MG63 (cell line): ENCODE data around the gene LTC4S. TPM values are rescaled to one million over a fixed set of nuclear protein-coding genes. Genes with fewer than 3 reads are reported as not detected.
"Not testable (repeated sequence)": the region's sequence is repeated elsewhere in the genome, so short reads cannot be mapped to it uniquely, and the experiment has no call there.

ENCODE experiments used
- DNase-seq: peaks from one replicate; pipeline ENCODE4 v3.0.0-alpha.2; 2020
- H3K27me3 ChIP-seq: fragments of 250-450 bp; sonication (Bioruptor Pico); 2 replicates; pipeline ENCODE4 v1.5.1; 2020; ENCODE audit warnings: mild to moderate bottlenecking, moderate library complexity
- H3K36me3 ChIP-seq: fragments of 250-450 bp; sonication (Bioruptor Pico); 2 replicates; pipeline ENCODE4 v1.5.1; 2020; ENCODE audit warnings: mild to moderate bottlenecking, moderate library complexity
- H3K4me3 ChIP-seq: fragments of 250-450 bp; sonication (Bioruptor Pico); 2 replicates; pipeline ENCODE4 v1.5.1; 2020; ENCODE audit warnings: mild to moderate bottlenecking, moderate library complexity
- H3K9me3 ChIP-seq: fragments of 250-450 bp; sonication (Bioruptor Pico); 2 replicates; pipeline ENCODE4 v1.5.1; 2020; ENCODE audit warnings: mild to moderate bottlenecking, moderate library complexity
- total RNA-seq: library from RNA; depleted of rRNA; stranded (reverse); fragments of >200 nt; shearing (Covaris generic); gene quantifications from 2 replicates; pipeline ENCODE4 v1.2.3, GENCODE V29; 2014; ENCODE audit warnings: low replicate concordance; rRNA removed

The LTC4S gene
- 1.7 TPM in 1 of 2 replicates, not detected in the other for total RNA-seq

GRCh38 chr5:179793468-179794139, at the start of gene LTC4S:
Gene LTC4S (plus strand): TSS chr5:179793986. CDS start chr5:179794081, 95 bp downstream.
- peaks cover 23% of the 10 kb centered on the region for H3K36me3 ChIP-seq
- H3K4me3 ChIP-seq: no peak within 1 kb of the TSS
- no peaks in the 10 kb centered on the region for H3K9me3 ChIP-seq
- H3K27me3 ChIP-seq: no peaks in the 10 kb centered on the region
- DNase-seq: peak; percentile 86

- not testable (repeated sequence) for H3K4me3 ChIP-seq, H3K9me3 ChIP-seq, H3K27me3 ChIP-seq, DNase-seq
- H3K36me3 ChIP-seq: peaks cover 27% of the 10 kb centered on the region
These were observed 49.7 kb upstream of the LTC4S start for GRCh38 chr5:179744106-179744505.

GRCh38 chr5:179746872-179747271, 46.9 kb upstream of the LTC4S start:
- Histone ChIP-seq H3K27me3 (no peaks in the 10 kb centered on the region), H3K4me3 (no peak overlapping the region), H3K36me3 (peaks cover 18% of the 10 kb centered on the region), H3K9me3 (no peaks in the 10 kb centered on the region)
- DNase-seq: no peak

GRCh38 chr5:179747811-179748210, 46.0 kb upstream of the LTC4S start:
- no peaks in the 10 kb centered on the region for H3K27me3 ChIP-seq
- H3K9me3 ChIP-seq: no peaks in the 10 kb centered on the region
- DNase-seq: no peak
- H3K36me3 ChIP-seq: peaks cover 18% of the 10 kb centered on the region
- no peak overlapping the region for H3K4me3 ChIP-seq

- no peaks in the 10 kb centered on the region for H3K27me3 ChIP-seq
- no peak overlapping the region for H3K4me3 ChIP-seq
- peaks cover 20% of the 10 kb centered on the region for H3K36me3 ChIP-seq
- no peak for DNase-seq
- no peaks in the 10 kb centered on the region for H3K9me3 ChIP-seq
These were observed 43.8 kb upstream of the LTC4S start for GRCh38 chr5:179749857-179750508.

GRCh38 chr5:179753971-179754370, 39.8 kb upstream of the LTC4S start:
- DNase-seq: no peak
- Histone ChIP-seq H3K27me3 (no peaks in the 10 kb centered on the region), H3K9me3 (no peaks in the 10 kb centered on the region), H3K4me3 (no peak overlapping the region), H3K36me3 (peaks cover 6% of the 10 kb centered on the region)

- Histone ChIP-seq H3K27me3 (no peaks in the 10 kb centered on the region), H3K9me3 (no peaks in the 10 kb centered on the region), H3K36me3 (peaks cover 6% of the 10 kb centered on the region), H3K4me3 (no peak overlapping the region)
- no peak for DNase-seq
These were observed 38.8 kb upstream of the LTC4S start for GRCh38 chr5:179755022-179755421.

- H3K27me3 ChIP-seq: no peaks in the 10 kb centered on the region
- H3K4me3 ChIP-seq: no peak overlapping the region
- no peaks in the 10 kb centered on the region for H3K9me3 ChIP-seq
- no peak for DNase-seq
- peaks cover under 1% of the 10 kb centered on the region for H3K36me3 ChIP-seq
These were observed 34.8 kb upstream of the LTC4S start for GRCh38 chr5:179758955-179759354.

- DNase-seq: peak; percentile 10
- Histone ChIP-seq H3K9me3 (no peaks in the 10 kb centered on the region), H3K27me3 (no peaks in the 10 kb centered on the region), H3K36me3 (peaks cover 4% of the 10 kb centered on the region), H3K4me3 (no peak overlapping the region)
These were observed 33.9 kb upstream of the LTC4S start for GRCh38 chr5:179759581-179760551.

- peaks cover 20% of the 10 kb centered on the region for H3K36me3 ChIP-seq
- peak; percentile 38 for DNase-seq
These were observed 31.6 kb upstream of the LTC4S start for GRCh38 chr5:179762079-179762780.

GRCh38 chr5:179762781-179763176, 31.0 kb upstream of the LTC4S start:
- H3K4me3 ChIP-seq: no peak overlapping the region
- no peak for DNase-seq
- peaks cover 25% of the 10 kb centered on the region for H3K36me3 ChIP-seq
- no peaks in the 10 kb centered on the region for H3K9me3 ChIP-seq
- no peaks in the 10 kb centered on the region for H3K27me3 ChIP-seq

More at GRCh38 chr5:179762079-179762780, 31.6 kb upstream of the LTC4S start:
- Histone ChIP-seq H3K27me3 (no peaks in the 10 kb centered on the region), H3K4me3 (no peak overlapping the region), H3K9me3 (no peaks in the 10 kb centered on the region)

- peak; percentile 71 for DNase-seq
- Histone ChIP-seq H3K36me3 (peaks cover 30% of the 10 kb centered on the region), H3K27me3 (no peaks in the 10 kb centered on the region), H3K9me3 (no peaks in the 10 kb centered on the region), H3K4me3 (no peak overlapping the region)
These were observed 30.4 kb upstream of the LTC4S start for GRCh38 chr5:179763215-179763945.

GRCh38 chr5:179764056-179764455, 29.7 kb upstream of the LTC4S start:
- DNase-seq: no peak
- no peaks in the 10 kb centered on the region for H3K27me3 ChIP-seq

GRCh38 chr5:179765400-179765799, 28.4 kb upstream of the LTC4S start:
- Histone ChIP-seq H3K4me3 (no peak overlapping the region), H3K36me3 (peaks cover 50% of the 10 kb centered on the region), H3K27me3 (no peaks in the 10 kb centered on the region), H3K9me3 (no peaks in the 10 kb centered on the region)
- peak; percentile 89 for DNase-seq

More at GRCh38 chr5:179764056-179764455, 29.7 kb upstream of the LTC4S start:
- Histone ChIP-seq H3K36me3 (peaks cover 37% of the 10 kb centered on the region), H3K9me3 (no peaks in the 10 kb centered on the region), H3K4me3 (no peak overlapping the region)

- DNase-seq: peak; percentile 18
- no peaks in the 10 kb centered on the region for H3K9me3 ChIP-seq
- H3K4me3 ChIP-seq: no peak overlapping the region
- no peaks in the 10 kb centered on the region for H3K27me3 ChIP-seq
- H3K36me3 ChIP-seq: peaks cover 58% of the 10 kb centered on the region
These were observed 27.6 kb upstream of the LTC4S start for GRCh38 chr5:179766021-179766725.
